ENCODE data around the gene LPAR2.

LPAR2 gene

GRCh38 chr19:19642506-19643157 is 14.6 kb upstream of the LPAR2 start:
- POLR2A ChIA-PET, result no interaction called here
- CTCF ChIA-PET, result no interaction called here
- DNase-seq (ENCODE audit: extremely low spot score), result no peak

GRCh38 chr19:19637523-19638251 is 9.7 kb upstream of the LPAR2 start:
- POLR2A ChIA-PET, result no interaction called here
- CTCF ChIA-PET, result no interaction called here
- TF ChIP-seq SUZ12 (IDR thresholded peaks at IDR 0.05), result no peak
- TF ChIP-seq SP1 (IDR thresholded peaks at IDR 0.05), result no peak
- TF ChIP-seq ZNF384 (IDR thresholded peaks at IDR 0.05), result no peak
- TF ChIP-seq FOXK2 (IDR thresholded peaks at IDR 0.05), result no peak
- TF ChIP-seq FOXM1 (IDR thresholded peaks at IDR 0.05; ENCODE audit: borderline replicate concordance), result no peak
- no peak for TF ChIP-seq CTBP1 (IDR thresholded peaks at IDR 0.05; ENCODE audit: borderline replicate concordance)
- no peak for TF ChIP-seq FOXA1 (IDR thresholded peaks at IDR 0.05)
- TF ChIP-seq ELF4 (IDR thresholded peaks at IDR 0.05), result no peak
- TF ChIP-seq L3MBTL2 (conservative IDR thresholded peaks at IDR 0.05), result no peak
- no peak for DNase-seq (ENCODE audit: extremely low spot score)

More at GRCh38 chr19:19642506-19643157, 14.6 kb upstream of the LPAR2 start:
- no peak for TF ChIP-seq CTBP1 (IDR thresholded peaks at IDR 0.05; ENCODE audit: borderline replicate concordance)
- no peak for TF ChIP-seq LEF1 (IDR thresholded peaks at IDR 0.05; ENCODE audit: borderline replicate concordance)
- TF ChIP-seq SP1 (IDR thresholded peaks at IDR 0.05), result no peak
- no peak for TF ChIP-seq PKNOX1 (IDR thresholded peaks at IDR 0.05)
- TF ChIP-seq NFRKB (IDR thresholded peaks at IDR 0.05), result no peak
- TF ChIP-seq FOXK2 (IDR thresholded peaks at IDR 0.05), result no peak
- TF ChIP-seq FOXA1 (IDR thresholded peaks at IDR 0.05), result no peak
- no peak for TF ChIP-seq L3MBTL2 (conservative IDR thresholded peaks at IDR 0.05)
- no peak for TF ChIP-seq SUZ12 (IDR thresholded peaks at IDR 0.05)
- no peak for TF ChIP-seq ARNT (IDR thresholded peaks at IDR 0.05)
- no peak for TF ChIP-seq ELF4 (IDR thresholded peaks at IDR 0.05)
- no peak for TF ChIP-seq BHLHE40 (IDR thresholded peaks at IDR 0.05; ENCODE audit: borderline replicate concordance)
- TF ChIP-seq HDGF (IDR thresholded peaks at IDR 0.05; ENCODE audit: borderline replicate concordance), result no peak

GRCh38 chr19:19637186-19637522 is 9.1 kb upstream of the LPAR2 start:
- no peak for DNase-seq (ENCODE audit: extremely low spot score)
- TF ChIP-seq HDGF (IDR thresholded peaks at IDR 0.05; ENCODE audit: borderline replicate concordance) (no peak), FOXK2 (IDR thresholded peaks at IDR 0.05) (no peak), TARDBP (IDR thresholded peaks at IDR 0.05) (no peak), ARNT (IDR thresholded peaks at IDR 0.05) (no peak)
- CTCF ChIA-PET, result no interaction called here
- POLR2A ChIA-PET, result no interaction called here

- TF ChIP-seq NFRKB (IDR thresholded peaks at IDR 0.05), result no peak
- TF ChIP-seq ARNT (IDR thresholded peaks at IDR 0.05), result no peak
- TF ChIP-seq BHLHE40 (IDR thresholded peaks at IDR 0.05; ENCODE audit: borderline replicate concordance), result no peak
- no peak for TF ChIP-seq L3MBTL2 (conservative IDR thresholded peaks at IDR 0.05)
- TF ChIP-seq ELF4 (IDR thresholded peaks at IDR 0.05), result no peak
- TF ChIP-seq FOXA1 (IDR thresholded peaks at IDR 0.05), result no peak
- TF ChIP-seq SUZ12 (IDR thresholded peaks at IDR 0.05), result no peak
- TF ChIP-seq FOXM1 (IDR thresholded peaks at IDR 0.05; ENCODE audit: borderline replicate concordance), result no peak
- no peak for TF ChIP-seq FOXK2 (IDR thresholded peaks at IDR 0.05)
- TF ChIP-seq PKNOX1 (IDR thresholded peaks at IDR 0.05), result no peak
- no peak for TF ChIP-seq HDGF (IDR thresholded peaks at IDR 0.05; ENCODE audit: borderline replicate concordance)
- CTCF ChIA-PET, result interaction anchor here (0.6 kb wide), 1 partner anchor 24 kb away, joined by 3 read pairs; no protein-coding TSS in a partner anchor
- POLR2A ChIA-PET, result no interaction called here
These were observed 8.7 kb upstream of the LPAR2 start for GRCh38 chr19:19636573-19637185.

GRCh38 chr19:19635313-19635702 is 7.3 kb upstream of the LPAR2 start:
- ChIA-PET POLR2A (no interaction called here), CTCF (no interaction called here)
- TF ChIP-seq ZNF384 (IDR thresholded peaks at IDR 0.05) (no peak), CTBP1 (IDR thresholded peaks at IDR 0.05; ENCODE audit: borderline replicate concordance) (no peak), L3MBTL2 (conservative IDR thresholded peaks at IDR 0.05) (no peak)
- no peak for DNase-seq (ENCODE audit: extremely low spot score)

More at GRCh38 chr19:19636573-19637185, 8.7 kb upstream of the LPAR2 start:
- DNase-seq (ENCODE audit: extremely low spot score), result no peak

GRCh38 chr19:19634516-19635312 is 6.7 kb upstream of the LPAR2 start:
- ChIA-PET CTCF (no interaction called here), POLR2A (no interaction called here)
- no peak for DNase-seq (ENCODE audit: extremely low spot score)
- TF ChIP-seq ELF4 (IDR thresholded peaks at IDR 0.05) (no peak), CTBP1 (IDR thresholded peaks at IDR 0.05; ENCODE audit: borderline replicate concordance) (no peak), FOXM1 (IDR thresholded peaks at IDR 0.05; ENCODE audit: borderline replicate concordance) (no peak), HDGF (IDR thresholded peaks at IDR 0.05; ENCODE audit: borderline replicate concordance) (no peak), PKNOX1 (IDR thresholded peaks at IDR 0.05) (no peak), FOXA1 (IDR thresholded peaks at IDR 0.05) (no peak), ARNT (IDR thresholded peaks at IDR 0.05) (no peak), TARDBP (IDR thresholded peaks at IDR 0.05) (no peak), ZNF384 (IDR thresholded peaks at IDR 0.05) (no peak), LEF1 (IDR thresholded peaks at IDR 0.05; ENCODE audit: borderline replicate concordance) (no peak), L3MBTL2 (conservative IDR thresholded peaks at IDR 0.05) (no peak), NFRKB (IDR thresholded peaks at IDR 0.05) (no peak), SP1 (IDR thresholded peaks at IDR 0.05) (no peak)

Measured in HEK293T (cell line).